ENCODE data around the gene RGPD6. TPM values are rescaled to one million over a fixed set of nuclear protein-coding genes. Genes with fewer than 3 reads are reported as not detected.
A peak's percentile ranks its signal among the peaks of the same experiment; 100 is the strongest.
"Not testable (repeated sequence)": the region's sequence is repeated elsewhere in the genome, so short reads cannot be mapped to it uniquely, and the experiment has no call there.

The RGPD6 gene
- total and polyA plus RNA-seq, 4 experiments from 2014 or later: 3.6 to 42.7 (median 23.3) TPM

DNA sequence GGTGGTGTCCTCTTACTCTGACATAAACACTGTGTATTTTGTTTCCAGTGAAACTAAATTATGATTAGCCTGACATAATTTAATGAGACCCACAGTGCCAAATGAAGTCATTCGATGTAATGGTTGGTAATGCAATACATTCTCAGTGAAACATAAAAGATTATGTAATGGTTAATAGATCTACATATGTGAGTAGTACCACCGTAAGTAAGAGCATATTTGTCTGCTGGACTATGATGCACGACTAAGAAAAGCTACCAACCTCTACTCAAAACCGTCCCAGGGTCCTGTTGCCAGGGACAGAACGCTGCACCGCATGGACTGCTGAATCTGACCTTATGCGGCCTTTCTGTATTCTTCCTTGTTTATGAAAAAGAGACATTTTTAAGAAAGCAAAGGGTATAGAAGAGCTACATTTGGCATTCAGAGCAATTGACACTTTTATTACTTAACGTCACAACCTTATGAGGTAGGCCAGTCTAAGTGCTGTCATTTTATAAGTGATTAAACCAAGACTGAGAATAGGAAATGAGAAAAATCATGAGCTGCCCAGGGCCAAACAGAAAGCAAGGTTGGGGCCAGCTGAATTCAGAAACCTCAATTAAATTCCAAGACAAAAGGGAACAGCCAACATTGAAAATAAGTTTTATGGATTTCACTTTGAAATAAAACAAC, 27.0 kb upstream of the RGPD6 start:
- H3K27ac Mint-ChIP-seq; H3K4me3 Mint-ChIP-seq; DNase-seq; H3K27me3 Mint-ChIP-seq; POLR2A ChIA-PET (ENCODE audit: partially characterized antibody); H3K9me3 ChIP-seq (ENCODE audit: control insufficient read depth in 1 of 2, low read length in 2 of 2); H3K36me3 Mint-ChIP-seq; H3K4me1 Mint-ChIP-seq; H3K4me3 ChIP-seq (ENCODE audit: low read length in 2 of 2); H3K9me3 Mint-ChIP-seq; CTCF ChIA-PET (ENCODE audit: partially characterized antibody); H3K27ac ChIP-seq (ENCODE audit: low read depth, low read length); intact Hi-C loops (cut with micrococcal nuclease); H3K36me3 ChIP-seq (ENCODE audit: insufficient read depth, low read length); H3K27me3 ChIP-seq (ENCODE audit: insufficient read depth, low read length); H3K4me1 ChIP-seq (ENCODE audit: insufficient read depth, low read length): not testable (repeated sequence)

- H3K27ac ChIP-seq (ENCODE audit: low read depth, low read length); H3K4me3 ChIP-seq (ENCODE audit: low read length in 2 of 2); H3K27me3 Mint-ChIP-seq; H3K27me3 ChIP-seq (ENCODE audit: insufficient read depth, low read length); H3K4me3 Mint-ChIP-seq; intact Hi-C loops (cut with micrococcal nuclease); H3K9me3 ChIP-seq (ENCODE audit: control insufficient read depth in 1 of 2, low read length in 2 of 2); H3K4me1 ChIP-seq (ENCODE audit: insufficient read depth, low read length); H3K36me3 Mint-ChIP-seq; H3K36me3 ChIP-seq (ENCODE audit: insufficient read depth, low read length); CTCF ChIA-PET (ENCODE audit: partially characterized antibody); H3K9me3 Mint-ChIP-seq; H3K4me1 Mint-ChIP-seq; POLR2A ChIA-PET (ENCODE audit: partially characterized antibody); H3K27ac Mint-ChIP-seq: not testable (repeated sequence)
- peak in 1 of 5 donors; percentile 9 for DNase-seq
Measured at GRCh38 chr2:110602139-110602538, 25.1 kb upstream of the RGPD6 start.

- H3K9me3 ChIP-seq (ENCODE audit: control insufficient read depth in 1 of 2, low read length in 2 of 2); H3K9me3 Mint-ChIP-seq; H3K36me3 Mint-ChIP-seq; CTCF ChIA-PET (ENCODE audit: partially characterized antibody); H3K27me3 Mint-ChIP-seq; H3K36me3 ChIP-seq (ENCODE audit: insufficient read depth, low read length); H3K27me3 ChIP-seq (ENCODE audit: insufficient read depth, low read length); H3K4me3 ChIP-seq (ENCODE audit: low read length in 2 of 2); H3K4me1 ChIP-seq (ENCODE audit: insufficient read depth, low read length); H3K4me3 Mint-ChIP-seq; DNase-seq; H3K27ac ChIP-seq (ENCODE audit: low read depth, low read length); H3K27ac Mint-ChIP-seq; intact Hi-C loops (cut with micrococcal nuclease); H3K4me1 Mint-ChIP-seq; POLR2A ChIA-PET (ENCODE audit: partially characterized antibody): not testable (repeated sequence)
Measured at GRCh38 chr2:110591973-110592372, 15.0 kb upstream of the RGPD6 start.

DNA sequence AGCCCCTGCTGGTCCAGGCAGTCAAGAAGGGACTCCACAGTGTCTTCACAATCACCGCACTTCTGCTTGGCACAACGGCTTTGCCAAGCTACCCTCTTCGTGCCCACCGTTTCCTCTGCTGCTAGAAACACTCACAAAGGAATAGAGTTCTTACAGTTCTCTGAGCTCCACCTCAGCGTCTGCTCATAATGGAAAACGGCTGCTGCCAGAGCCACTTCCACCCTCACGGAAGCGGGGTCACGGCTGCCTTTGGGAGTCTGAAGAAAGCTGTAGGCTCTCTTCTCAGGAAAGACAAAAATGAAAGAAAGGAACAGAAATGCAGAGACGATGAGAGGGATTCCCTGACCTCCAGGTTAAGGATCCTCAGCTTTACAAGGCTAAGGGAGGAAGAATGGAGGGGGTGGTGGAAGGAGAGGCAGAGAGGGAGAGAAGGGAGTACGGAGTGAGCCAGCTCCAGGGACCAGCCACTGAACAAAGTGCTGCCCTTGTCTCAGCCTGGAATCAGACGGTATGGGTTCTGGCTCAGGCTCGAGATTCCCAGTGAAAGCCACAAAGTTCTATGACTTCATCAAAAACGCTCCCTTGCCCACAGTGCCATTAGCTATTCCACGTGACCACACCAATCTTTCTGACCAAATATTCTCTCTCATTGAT, 12.8 kb upstream of the RGPD6 start:
- POLR2A ChIA-PET (ENCODE audit: partially characterized antibody); H3K9me3 ChIP-seq (ENCODE audit: control insufficient read depth in 1 of 2, low read length in 2 of 2); H3K27ac Mint-ChIP-seq; H3K36me3 Mint-ChIP-seq; H3K27me3 Mint-ChIP-seq; H3K4me1 Mint-ChIP-seq; DNase-seq; H3K27ac ChIP-seq (ENCODE audit: low read depth, low read length); H3K4me1 ChIP-seq (ENCODE audit: insufficient read depth, low read length); H3K4me3 ChIP-seq (ENCODE audit: low read length in 2 of 2); CTCF ChIA-PET (ENCODE audit: partially characterized antibody); H3K4me3 Mint-ChIP-seq; H3K27me3 ChIP-seq (ENCODE audit: insufficient read depth, low read length); H3K36me3 ChIP-seq (ENCODE audit: insufficient read depth, low read length); H3K9me3 Mint-ChIP-seq; intact Hi-C loops (cut with micrococcal nuclease): not testable (repeated sequence)

- H3K27ac ChIP-seq (ENCODE audit: low read depth, low read length); H3K36me3 Mint-ChIP-seq; intact Hi-C loops (cut with micrococcal nuclease); H3K27ac Mint-ChIP-seq; CTCF ChIA-PET (ENCODE audit: partially characterized antibody); DNase-seq; H3K9me3 Mint-ChIP-seq; H3K9me3 ChIP-seq (ENCODE audit: control insufficient read depth in 1 of 2, low read length in 2 of 2); H3K27me3 Mint-ChIP-seq; POLR2A ChIA-PET (ENCODE audit: partially characterized antibody); H3K4me1 Mint-ChIP-seq; H3K4me1 ChIP-seq (ENCODE audit: insufficient read depth, low read length); H3K27me3 ChIP-seq (ENCODE audit: insufficient read depth, low read length); H3K4me3 Mint-ChIP-seq; H3K36me3 ChIP-seq (ENCODE audit: insufficient read depth, low read length); H3K4me3 ChIP-seq (ENCODE audit: low read length in 2 of 2): not testable (repeated sequence)
Measured at GRCh38 chr2:110588520-110588919, 11.5 kb upstream of the RGPD6 start.

DNA sequence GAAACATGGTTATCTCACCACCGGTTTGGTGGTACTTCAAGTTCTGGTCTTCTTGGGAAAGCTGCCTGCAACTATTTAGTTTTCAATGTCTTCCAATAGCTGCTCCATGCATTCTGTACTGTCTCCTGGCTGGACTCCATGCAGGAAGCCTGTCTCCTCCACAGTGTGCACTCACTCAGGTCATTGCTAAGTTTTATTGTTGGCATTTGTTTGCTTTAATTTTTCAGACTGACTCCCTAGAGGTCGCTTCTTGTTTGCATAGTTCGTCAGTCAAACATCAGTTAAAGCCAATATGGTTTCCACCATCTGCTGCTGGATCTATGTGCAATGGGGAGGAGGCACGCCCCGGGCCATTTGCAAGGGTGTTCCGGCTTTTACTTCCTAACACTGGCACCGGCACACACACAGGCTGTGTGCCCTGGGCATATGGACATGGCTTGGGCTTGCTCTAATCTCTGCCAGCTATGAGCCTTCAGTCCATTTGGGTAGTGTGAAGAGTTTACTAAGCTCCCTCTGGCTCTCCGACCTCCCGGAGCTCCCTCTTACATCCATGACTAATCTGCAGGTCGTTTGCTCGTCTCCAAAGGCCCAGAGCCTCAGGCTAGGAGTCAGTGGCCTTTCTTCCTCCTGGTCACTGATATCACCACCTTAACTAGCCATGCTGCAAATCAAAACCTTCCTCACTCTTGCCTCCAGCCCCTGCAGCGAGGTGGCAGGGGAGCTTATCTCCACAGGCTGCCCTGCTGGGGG, 2.4 kb upstream of the RGPD6 start:
- H3K27me3 Mint-ChIP-seq; H3K9me3 ChIP-seq (ENCODE audit: control insufficient read depth in 1 of 2, low read length in 2 of 2); H3K4me1 Mint-ChIP-seq; H3K9me3 Mint-ChIP-seq; H3K27ac Mint-ChIP-seq; H3K4me3 ChIP-seq (ENCODE audit: low read length in 2 of 2); H3K27ac ChIP-seq (ENCODE audit: low read depth, low read length); DNase-seq; CTCF ChIA-PET (ENCODE audit: partially characterized antibody); H3K4me1 ChIP-seq (ENCODE audit: insufficient read depth, low read length); H3K36me3 Mint-ChIP-seq; POLR2A ChIA-PET (ENCODE audit: partially characterized antibody); intact Hi-C loops (cut with micrococcal nuclease); H3K27me3 ChIP-seq (ENCODE audit: insufficient read depth, low read length); H3K4me3 Mint-ChIP-seq; H3K36me3 ChIP-seq (ENCODE audit: insufficient read depth, low read length): not testable (repeated sequence)

GRCh38 chr2:110578429-110578828, 1.4 kb upstream of the RGPD6 start:
- POLR2A ChIA-PET (ENCODE audit: partially characterized antibody); intact Hi-C loops (cut with micrococcal nuclease); H3K36me3 Mint-ChIP-seq; H3K9me3 Mint-ChIP-seq; DNase-seq; H3K9me3 ChIP-seq (ENCODE audit: control insufficient read depth in 1 of 2, low read length in 2 of 2); H3K4me1 Mint-ChIP-seq; H3K4me3 Mint-ChIP-seq; H3K27ac Mint-ChIP-seq; CTCF ChIA-PET (ENCODE audit: partially characterized antibody); H3K27me3 ChIP-seq (ENCODE audit: insufficient read depth, low read length); H3K4me1 ChIP-seq (ENCODE audit: insufficient read depth, low read length); H3K27me3 Mint-ChIP-seq; H3K4me3 ChIP-seq (ENCODE audit: low read length in 2 of 2); H3K36me3 ChIP-seq (ENCODE audit: insufficient read depth, low read length); H3K27ac ChIP-seq (ENCODE audit: low read depth, low read length): not testable (repeated sequence)

Data from CD4-positive, alpha-beta memory T cell (primary cell).